ENCODE measurements around the gene SPRR4.

- no peak for TF ChIP-seq CTCF (conservative IDR thresholded peaks at IDR 0.05)
- TF ChIP-seq EZH2 (IDR thresholded peaks at IDR 0.05; ENCODE audit: low read depth), result no peak
Measured at GRCh38 chr1:152986578-152986977, 16.1 kb downstream of the SPRR4 start.

Measured in PC-9 (cell line).